Endometrial microvascular endothelial cells (primary cell): ENCODE data around the gene MN1. TPM values are rescaled to one million over a fixed set of nuclear protein-coding genes. Genes with fewer than 3 reads are reported as not detected.

ENCODE experiments used
- in situ Hi-C: cut with HindIII; loops from 2 replicates; pipeline ENCODE4 v1.10.0; 2017; ENCODE audit warnings: low sequenced_read_pairs, low pct_unique_long_range_greater_than_20kb; ENCODE audit errors: inconsistent ontology term
- total RNA-seq: library from RNA; depleted of rRNA; stranded (reverse); fragments of >200 nt; gene quantifications from one replicate; pipeline ENCODE4 v1.2.3, GENCODE V29; 2015; ENCODE audit errors: inconsistent ontology term

MN1 gene
- total RNA-seq, 1 donor from 2014 or later = 0.93 TPM

DNA sequence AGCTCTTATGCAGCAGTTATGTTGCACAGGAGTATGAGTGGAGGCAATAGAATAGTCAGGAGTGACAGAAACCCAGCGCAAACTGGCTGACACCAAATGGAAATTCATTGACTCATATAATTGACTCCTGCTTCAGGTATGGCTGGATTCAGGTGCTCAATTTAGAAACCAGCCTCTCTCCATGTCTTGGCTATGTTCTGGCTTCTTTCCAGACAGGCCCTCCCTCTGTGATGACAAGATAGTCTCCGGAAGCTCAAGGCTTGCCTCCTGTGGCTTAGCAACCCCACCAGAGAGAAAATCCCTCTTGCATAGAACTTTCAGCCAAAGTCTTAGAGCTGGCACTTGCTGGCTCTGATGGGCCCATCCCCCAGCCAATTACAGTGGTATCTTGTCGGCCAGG, 28.1 kb upstream of the MN1 start:
- in situ Hi-C loops = no loop called here

- in situ Hi-C loops = no loop called here
Measured at GRCh38 chr22:27827604-27828587, 26.3 kb upstream of the MN1 start.

DNA sequence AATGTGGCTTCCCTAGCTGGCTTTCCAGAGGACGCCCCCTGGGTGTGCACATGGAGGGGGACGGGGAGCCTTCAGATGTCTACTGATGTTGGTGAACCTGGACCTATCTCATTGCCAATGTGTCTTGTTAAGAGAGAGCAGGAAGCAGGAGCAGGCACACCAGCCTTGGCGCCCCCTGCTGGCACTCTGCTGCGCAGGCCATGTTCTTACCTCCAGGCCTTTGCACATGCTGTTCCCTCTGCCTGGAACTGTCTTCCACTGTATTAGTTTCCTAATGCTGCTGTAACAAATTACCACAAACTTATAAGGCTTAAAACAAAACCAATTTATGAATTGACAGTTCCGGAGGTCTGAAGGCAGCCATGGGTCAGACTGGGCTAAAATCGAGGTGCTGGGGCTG, 23.6 kb upstream of the MN1 start:
- in situ Hi-C loops = no loop called here

- in situ Hi-C loops = no loop called here
Measured at GRCh38 chr22:27823221-27823620, 21.7 kb upstream of the MN1 start.

DNA sequence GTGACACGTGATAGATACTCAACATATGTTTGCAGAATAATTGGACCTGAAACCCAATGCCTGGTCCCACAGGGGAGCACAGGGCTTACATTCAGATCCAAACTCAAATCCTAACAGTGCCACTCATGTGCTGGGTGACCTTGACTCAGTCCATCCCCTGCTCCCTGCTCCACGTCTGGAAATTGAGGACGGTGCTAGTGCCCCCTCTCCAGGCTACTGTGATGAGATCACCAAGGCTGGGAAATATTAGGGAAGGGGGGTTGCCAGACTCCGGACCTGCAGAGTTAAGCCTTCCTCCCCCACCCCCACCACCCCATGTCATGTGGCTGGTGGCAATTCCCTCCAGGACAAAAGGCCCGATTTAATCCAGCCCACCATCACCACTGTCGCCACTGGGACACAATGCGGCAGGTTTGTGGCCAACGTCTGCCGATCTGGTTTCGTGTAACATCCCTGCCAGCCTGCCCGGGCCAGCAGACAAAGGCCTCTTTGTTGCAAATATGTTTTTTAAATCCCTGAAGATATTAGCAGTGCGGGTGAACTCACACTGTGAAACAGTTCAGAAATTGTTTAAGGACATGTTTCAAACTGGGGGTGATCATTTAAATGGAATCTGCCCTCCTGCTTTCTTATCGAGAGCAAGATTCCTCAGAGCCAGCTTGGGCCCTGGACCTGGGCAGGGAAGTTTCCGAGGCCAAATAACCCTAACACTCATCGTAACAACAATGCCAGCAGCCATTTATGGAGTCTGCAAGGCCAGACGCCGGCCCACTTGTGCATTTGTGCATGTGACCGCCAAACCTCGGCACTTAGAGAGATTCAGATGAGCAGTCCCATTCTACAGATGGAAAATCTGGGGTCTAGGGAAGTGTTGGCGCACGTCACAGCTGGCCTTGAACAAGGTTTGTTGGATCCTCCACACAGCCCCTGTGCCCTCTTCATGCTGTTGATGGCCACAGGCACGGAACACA, 19.6 kb upstream of the MN1 start:
- in situ Hi-C loops = no loop called here

GRCh38 chr22:27816552-27816951, 15.0 kb upstream of the MN1 start:
- in situ Hi-C loops = no loop called here

DNA sequence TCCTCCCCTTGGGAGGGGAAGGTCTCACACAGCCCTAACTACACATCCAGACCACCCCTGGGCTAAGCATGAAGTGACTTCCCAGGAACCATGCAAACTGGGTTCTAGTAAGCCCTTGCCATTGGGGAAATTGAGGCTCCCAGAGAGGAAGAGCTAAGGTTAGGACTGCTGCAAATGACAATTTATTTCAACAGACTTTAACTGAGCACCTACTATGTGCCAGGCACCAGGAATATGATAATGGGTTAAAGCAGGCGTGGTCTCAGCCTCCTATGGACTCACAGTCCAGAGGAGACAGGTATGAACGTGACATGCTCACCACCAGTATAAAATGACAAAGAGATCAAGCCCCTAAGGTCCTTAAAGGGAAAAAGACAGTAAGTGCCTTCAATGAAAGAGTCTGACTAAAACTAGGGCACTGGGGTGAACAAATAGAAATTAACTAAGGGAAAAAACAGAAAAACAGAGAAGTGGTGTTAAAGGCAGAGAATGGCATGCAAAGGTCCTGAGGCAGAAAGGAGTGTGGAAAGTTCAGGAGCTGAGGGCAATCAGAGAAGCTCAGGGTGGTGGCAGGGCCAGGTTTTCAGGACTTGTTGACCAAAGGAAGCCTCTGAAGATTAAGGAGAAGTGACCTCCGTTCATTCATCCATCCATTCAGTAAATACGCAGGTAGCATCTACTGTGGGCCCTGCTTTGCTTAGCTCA, 14.4 kb upstream of the MN1 start:
- in situ Hi-C loops = no loop called here

GRCh38 chr22:27814993-27815392, 13.4 kb upstream of the MN1 start:
- in situ Hi-C loops = no loop called here

- in situ Hi-C loops = no loop called here
Measured at GRCh38 chr22:27811778-27812177, 10.2 kb upstream of the MN1 start.

GRCh38 chr22:27810609-27811151, 9.1 kb upstream of the MN1 start:
- in situ Hi-C loops = no loop called here

GRCh38 chr22:27809700-27810608, 8.4 kb upstream of the MN1 start:
- in situ Hi-C loops = no loop called here

DNA sequence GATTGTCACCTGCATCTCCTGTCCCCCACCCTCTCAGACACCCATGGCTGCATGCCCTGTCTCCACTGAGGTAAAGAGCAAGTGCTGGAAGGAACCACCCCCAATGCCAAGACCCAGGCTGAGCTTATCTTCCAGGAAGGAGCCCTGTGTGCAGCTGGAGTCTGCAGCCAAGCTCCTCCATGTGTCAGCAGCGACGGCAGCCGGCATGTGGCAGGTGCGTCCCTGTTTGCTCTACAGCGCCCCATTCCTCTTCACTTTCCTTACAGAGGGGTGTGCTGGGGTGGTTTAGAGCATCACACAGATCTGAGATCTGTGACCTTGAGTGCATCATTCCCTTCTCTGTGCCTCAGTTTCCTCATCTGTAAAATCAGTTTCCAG, 7.7 kb upstream of the MN1 start:
- in situ Hi-C loops = no loop called here

GRCh38 chr22:27808451-27809225, 7.1 kb upstream of the MN1 start:
- in situ Hi-C loops = no loop called here

DNA sequence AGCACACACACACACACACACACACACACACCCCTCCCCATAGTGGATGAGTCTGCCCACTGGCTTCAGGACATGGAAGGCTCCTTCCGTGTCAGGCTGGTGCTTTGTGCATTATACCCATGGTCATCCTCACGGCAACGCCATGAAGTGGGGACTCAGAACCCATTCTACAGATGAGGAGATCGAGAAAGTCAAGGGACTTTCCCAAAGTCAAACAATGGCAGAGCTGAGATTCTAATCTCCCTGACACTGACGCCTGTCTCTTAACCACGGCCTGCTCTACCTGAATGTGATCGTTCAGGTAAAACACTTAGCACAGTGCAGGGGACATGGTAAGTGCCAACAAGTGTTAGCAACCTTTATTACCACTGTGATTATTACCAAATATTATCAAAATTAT, 4.3 kb upstream of the MN1 start:
- in situ Hi-C loops = no loop called here

DNA sequence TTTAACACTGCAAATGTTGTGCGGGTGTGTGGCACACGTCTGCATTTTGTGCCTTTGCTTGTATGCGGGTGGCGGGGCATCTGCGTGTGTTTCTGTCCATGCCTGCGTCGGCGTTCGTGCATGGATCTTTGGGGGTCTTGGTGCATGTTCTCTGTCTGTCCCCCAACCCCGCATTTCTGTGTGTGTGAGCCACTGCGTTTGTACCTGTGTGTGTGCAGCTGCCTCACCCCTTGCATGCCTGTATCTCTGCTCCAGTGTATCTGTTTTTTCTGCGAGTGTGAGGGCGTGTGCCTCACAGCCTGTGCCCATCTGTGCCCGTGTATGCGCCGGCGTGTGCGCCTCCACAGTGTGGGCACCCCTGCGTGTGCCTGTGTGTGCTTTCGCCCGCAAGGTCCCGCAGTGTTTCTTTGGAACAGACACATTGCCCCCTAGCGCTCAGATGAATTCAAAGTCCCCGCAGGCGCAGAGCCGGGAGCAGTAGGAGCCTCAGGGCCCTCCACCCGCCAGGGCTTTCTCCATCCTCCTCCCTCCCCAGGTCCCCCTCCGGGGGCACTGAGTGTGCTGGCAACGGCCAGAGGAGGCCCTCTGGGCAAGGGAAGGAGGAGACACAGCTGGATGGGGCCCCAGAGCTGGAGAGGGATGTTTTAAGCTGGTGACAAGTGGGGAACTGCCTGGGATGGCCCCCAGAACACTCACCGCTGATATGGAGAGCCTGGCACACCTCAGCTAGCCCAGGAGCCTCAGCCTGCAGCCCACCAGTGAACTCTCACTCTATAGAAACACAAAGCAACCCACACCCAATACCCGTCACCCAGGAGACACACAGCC, 3.1 kb upstream of the MN1 start:
- in situ Hi-C loops = no loop called here

GRCh38 chr22:27803841-27804415, 2.4 kb upstream of the MN1 start:
- in situ Hi-C loops = no loop called here
